GM23338 (cell line): ENCODE data around the gene C2CD4D. TPM values are rescaled to one million over a fixed set of nuclear protein-coding genes. Genes with fewer than 3 reads are reported as not detected.

ENCODE experiments used
- ATAC-seq: fragments of 200-7000 bp; cut with Tn5 transposase; 3 replicates; pipeline ENCODE4 v1.9.1; 2020
- DNase-seq: peaks from one replicate; pipeline ENCODE4 v3.0.0-alpha.2; 2015; ENCODE audit warnings: low spot score
- H2AFZ ChIP-seq: fragments of 200-600 bp; sonication (generic); 2 replicates; pipeline ENCODE4 v1.8.0; 2016; ENCODE audit warnings: antibody characterized with exemption, mild to moderate bottlenecking, moderate library complexity
- H3F3A ChIP-seq: fragments of 200-600 bp; sonication (generic); replicated peaks from 2 replicates; pipeline ENCODE4 v1.8.0; 2017; ENCODE audit warnings: antibody characterized with exemption, mixed run types, low read depth
- H3K27ac ChIP-seq: fragments of 200-600 bp; sonication (generic); 2 replicates; pipeline ENCODE4 v1.6.1; 2016; ENCODE audit warnings: low read depth
- H3K27me3 ChIP-seq: fragments of 200-600 bp; sonication (generic); 2 replicates; pipeline ENCODE4 v1.8.0; 2016; ENCODE audit warnings: mild to moderate bottlenecking, mixed run types, moderate library complexity; ENCODE audit not compliant: insufficient read depth
- H3K36me3 ChIP-seq: fragments of 200-600 bp; sonication (generic); 2 replicates; pipeline ENCODE4 v1.8.0; 2016; ENCODE audit warnings: mild to moderate bottlenecking; ENCODE audit not compliant: insufficient read depth
- H3K4me1 ChIP-seq: fragments of 200-600 bp; sonication (generic); 2 replicates; pipeline ENCODE4 v1.8.0; 2016; ENCODE audit warnings: mild to moderate bottlenecking, moderate library complexity; ENCODE audit not compliant: insufficient read depth
- H3K4me2 ChIP-seq: fragments of 200-600 bp; sonication (generic); 2 replicates; pipeline ENCODE4 v1.7.1; 2017; ENCODE audit warnings: mixed run types
- H3K4me3 ChIP-seq: fragments of 200-600 bp; sonication (generic); 2 replicates; pipeline ENCODE4 v1.6.1; 2016; ENCODE audit warnings: mixed run types
- H3K79me2 ChIP-seq: fragments of 200-600 bp; sonication (generic); replicated peaks from 2 replicates; pipeline ENCODE4 v1.8.0; 2017; ENCODE audit warnings: mild to moderate bottlenecking; ENCODE audit not compliant: insufficient read depth
- H3K9me2 ChIP-seq: fragments of 200-600 bp; sonication (generic); 2 replicates; pipeline ENCODE4 v1.8.0; 2017; ENCODE audit not compliant: insufficient read depth
- H4K20me1 ChIP-seq: fragments of 200-600 bp; sonication (generic); replicated peaks from 2 replicates; pipeline ENCODE4 v1.8.0; 2017; ENCODE audit warnings: mild to moderate bottlenecking; ENCODE audit not compliant: insufficient read depth
- H3K27ac Mint-ChIP-seq: 2 replicates; pipeline ENCODE4 v1.8.0; 2020; ENCODE audit warnings: inconsistent platforms, mild to moderate bottlenecking, moderate library complexity, mixed read lengths
- H3K27me3 Mint-ChIP-seq: 3 replicates; pipeline ENCODE4 v1.8.0; 2022; ENCODE audit warnings: low read depth, mild to moderate bottlenecking, moderate library complexity, mixed read lengths, inconsistent platforms; ENCODE audit not compliant: insufficient read depth, poor library complexity
- H3K36me3 Mint-ChIP-seq: 3 replicates; pipeline ENCODE4 v1.8.0; 2021; ENCODE audit warnings: low read depth, mild to moderate bottlenecking, inconsistent platforms, moderate library complexity, mixed read lengths
- H3K4me1 Mint-ChIP-seq: 3 replicates; pipeline ENCODE4 v1.8.0; 2020; ENCODE audit warnings: mild to moderate bottlenecking, inconsistent platforms, mixed read lengths
- H3K4me3 Mint-ChIP-seq: 3 replicates; pipeline ENCODE4 v1.8.0; 2021; ENCODE audit warnings: moderate library complexity, mild to moderate bottlenecking, inconsistent platforms, mixed read lengths
- H3K9me3 Mint-ChIP-seq: 3 replicates; pipeline ENCODE4 v1.8.0; 2020; ENCODE audit warnings: moderate library complexity, mild to moderate bottlenecking, inconsistent platforms, mixed read lengths
- CREB1 ChIP-seq: fragments of 250-450 bp; sonication (Bioruptor Pico); IDR thresholded peaks from 2 replicates; pipeline ENCODE4 v1.5.0; 2020; ENCODE audit warnings: low read depth, mild to moderate bottlenecking, moderate library complexity
- EZH2 ChIP-seq: fragments of 200-600 bp; sonication (generic); IDR thresholded peaks from one replicate; pipeline ENCODE4 v1.8.0; 2017; ENCODE audit warnings: antibody characterized with exemption, mild to moderate bottlenecking, low read depth; ENCODE audit not compliant: unreplicated experiment
- EZH2phosphoT487 ChIP-seq: fragments of 200-600 bp; sonication (generic); IDR thresholded peaks from one replicate; pipeline ENCODE4 v1.8.1; 2018; ENCODE audit warnings: antibody characterized with exemption; ENCODE audit not compliant: unreplicated experiment
- JUNB ChIP-seq: IDR thresholded peaks from one replicate; pipeline ENCODE4 v1.6.1; 2016; ENCODE audit warnings: antibody characterized with exemption; ENCODE audit not compliant: unreplicated experiment
- NANOG ChIP-seq: IDR thresholded peaks from 2 replicates; pipeline ENCODE4 v1.6.1; 2016; ENCODE audit warnings: antibody characterized with exemption, borderline replicate concordance
- POLR2AphosphoS5 ChIP-seq: IDR thresholded peaks from 2 replicates; pipeline ENCODE4 v1.6.1; 2016; ENCODE audit warnings: antibody characterized with exemption, low read depth
- REST ChIP-seq: IDR thresholded peaks from one replicate; pipeline ENCODE4 v1.6.1; 2018; ENCODE audit warnings: antibody characterized with exemption; ENCODE audit not compliant: unreplicated experiment
- STAT1 ChIP-seq: IDR thresholded peaks from one replicate; pipeline ENCODE4 v1.6.1; 2016; ENCODE audit warnings: antibody characterized with exemption; ENCODE audit not compliant: unreplicated experiment
- ZNF114 ChIP-seq: fragments of 250-450 bp; sonication (Bioruptor Pico); IDR thresholded peaks from 2 replicates; pipeline ENCODE4 v1.5.0; 2020; ENCODE audit warnings: mild to moderate bottlenecking, moderate library complexity
- polyA plus RNA-seq: library from polyadenylated mRNA; unstranded; fragments of >200 nt; fragmentation: Nextera tagmentation; extraction: Ambion mirVana; gene quantifications from 2 replicates; pipeline ENCODE4 v1.2.1, GENCODE V29; 2016
- total RNA-seq: library from RNA; depleted of rRNA; stranded (reverse); fragments of >200 nt; shearing (Covaris generic); gene quantifications from 2 replicates; pipeline ENCODE4 v1.2.3, GENCODE V29; 2014
- TF ChIP-seq, protein P1 (sequence below): IDR thresholded peaks from 2 replicates; pipeline ENCODE4 v1.6.1; 2016; ENCODE audit warnings: antibody characterized with exemption
- TF ChIP-seq, protein P2 (sequence below), 2 experiments: fragments of 200-600 bp in 1 of 2; sonication (generic) in 1 of 2; conservative IDR thresholded peaks; 2 replicates each; pipeline versions ENCODE4 v1.5.1 to v1.6.1; 2016 to 2017; ENCODE audit warnings: antibody characterized with exemption in 2 of 2, low read depth in 2 of 2, mild to moderate bottlenecking in 2 of 2, moderate library complexity in 1 of 2
- TF ChIP-seq, protein P3 (sequence below): fragments of 250-450 bp; sonication (Bioruptor Pico); IDR thresholded peaks from 2 replicates; pipeline ENCODE4 v1.5.0; 2020; ENCODE audit warnings: mild to moderate bottlenecking, moderate library complexity

Gene C2CD4D
- total and polyA plus RNA-seq, 2 experiments from 2014 or later, result 0.35 to 0.82 TPM

GRCh38 chr1:151881479-151881878 lies 41.9 kb upstream of the C2CD4D start (continued):
- TF ChIP-seq, protein P1, sequence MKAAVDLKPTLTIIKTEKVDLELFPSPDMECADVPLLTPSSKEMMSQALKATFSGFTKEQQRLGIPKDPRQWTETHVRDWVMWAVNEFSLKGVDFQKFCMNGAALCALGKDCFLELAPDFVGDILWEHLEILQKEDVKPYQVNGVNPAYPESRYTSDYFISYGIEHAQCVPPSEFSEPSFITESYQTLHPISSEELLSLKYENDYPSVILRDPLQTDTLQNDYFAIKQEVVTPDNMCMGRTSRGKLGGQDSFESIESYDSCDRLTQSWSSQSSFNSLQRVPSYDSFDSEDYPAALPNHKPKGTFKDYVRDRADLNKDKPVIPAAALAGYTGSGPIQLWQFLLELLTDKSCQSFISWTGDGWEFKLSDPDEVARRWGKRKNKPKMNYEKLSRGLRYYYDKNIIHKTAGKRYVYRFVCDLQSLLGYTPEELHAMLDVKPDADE, result no peak

- Histone ChIP-seq H3K4me1 (no peaks in the 10 kb centered on the region), H2AFZ (no peak overlapping the region), H3K79me2 (no peaks in the 10 kb centered on the region), H4K20me1 (0 out of 2 replicates have a peak, but pooled peaks cover 4% of the 10 kb centered on the region), H3K27me3 (no peaks in the 10 kb centered on the region), H3K36me3 (no peaks in the 10 kb centered on the region), H3K9me2 (no peaks in the 10 kb centered on the region), H3F3A (no peaks in the 10 kb centered on the region), H3K4me3 (no peak overlapping the region), H3K4me2 (no peak overlapping the region), H3K27ac (no peak overlapping the region)
- Mint-ChIP-seq H3K27ac (no peak overlapping the region), H3K4me3 (no peak overlapping the region), H3K27me3 (no peaks in the 10 kb centered on the region), H3K4me1 (peaks cover 15% of the 10 kb centered on the region), H3K9me3 (no peaks in the 10 kb centered on the region), H3K36me3 (peaks cover 5% of the 10 kb centered on the region; the same call in 1 of the 3 replicates)
- no peak for DNase-seq
- ATAC-seq, result no peak
- TF ChIP-seq STAT1 (no peak), NANOG (no peak), EZH2phosphoT487 (no peak), CREB1 (no peak), JUNB (no peak), EZH2 (no peak), ZNF114 (no peak), POLR2AphosphoS5 (no peak), REST (no peak)
- TF ChIP-seq, protein P2, sequence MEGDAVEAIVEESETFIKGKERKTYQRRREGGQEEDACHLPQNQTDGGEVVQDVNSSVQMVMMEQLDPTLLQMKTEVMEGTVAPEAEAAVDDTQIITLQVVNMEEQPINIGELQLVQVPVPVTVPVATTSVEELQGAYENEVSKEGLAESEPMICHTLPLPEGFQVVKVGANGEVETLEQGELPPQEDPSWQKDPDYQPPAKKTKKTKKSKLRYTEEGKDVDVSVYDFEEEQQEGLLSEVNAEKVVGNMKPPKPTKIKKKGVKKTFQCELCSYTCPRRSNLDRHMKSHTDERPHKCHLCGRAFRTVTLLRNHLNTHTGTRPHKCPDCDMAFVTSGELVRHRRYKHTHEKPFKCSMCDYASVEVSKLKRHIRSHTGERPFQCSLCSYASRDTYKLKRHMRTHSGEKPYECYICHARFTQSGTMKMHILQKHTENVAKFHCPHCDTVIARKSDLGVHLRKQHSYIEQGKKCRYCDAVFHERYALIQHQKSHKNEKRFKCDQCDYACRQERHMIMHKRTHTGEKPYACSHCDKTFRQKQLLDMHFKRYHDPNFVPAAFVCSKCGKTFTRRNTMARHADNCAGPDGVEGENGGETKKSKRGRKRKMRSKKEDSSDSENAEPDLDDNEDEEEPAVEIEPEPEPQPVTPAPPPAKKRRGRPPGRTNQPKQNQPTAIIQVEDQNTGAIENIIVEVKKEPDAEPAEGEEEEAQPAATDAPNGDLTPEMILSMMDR (conservative IDR thresholded peaks at IDR 0.05; ENCODE audit: low read depth in 2 of 2), result no peak
- TF ChIP-seq, protein P3, sequence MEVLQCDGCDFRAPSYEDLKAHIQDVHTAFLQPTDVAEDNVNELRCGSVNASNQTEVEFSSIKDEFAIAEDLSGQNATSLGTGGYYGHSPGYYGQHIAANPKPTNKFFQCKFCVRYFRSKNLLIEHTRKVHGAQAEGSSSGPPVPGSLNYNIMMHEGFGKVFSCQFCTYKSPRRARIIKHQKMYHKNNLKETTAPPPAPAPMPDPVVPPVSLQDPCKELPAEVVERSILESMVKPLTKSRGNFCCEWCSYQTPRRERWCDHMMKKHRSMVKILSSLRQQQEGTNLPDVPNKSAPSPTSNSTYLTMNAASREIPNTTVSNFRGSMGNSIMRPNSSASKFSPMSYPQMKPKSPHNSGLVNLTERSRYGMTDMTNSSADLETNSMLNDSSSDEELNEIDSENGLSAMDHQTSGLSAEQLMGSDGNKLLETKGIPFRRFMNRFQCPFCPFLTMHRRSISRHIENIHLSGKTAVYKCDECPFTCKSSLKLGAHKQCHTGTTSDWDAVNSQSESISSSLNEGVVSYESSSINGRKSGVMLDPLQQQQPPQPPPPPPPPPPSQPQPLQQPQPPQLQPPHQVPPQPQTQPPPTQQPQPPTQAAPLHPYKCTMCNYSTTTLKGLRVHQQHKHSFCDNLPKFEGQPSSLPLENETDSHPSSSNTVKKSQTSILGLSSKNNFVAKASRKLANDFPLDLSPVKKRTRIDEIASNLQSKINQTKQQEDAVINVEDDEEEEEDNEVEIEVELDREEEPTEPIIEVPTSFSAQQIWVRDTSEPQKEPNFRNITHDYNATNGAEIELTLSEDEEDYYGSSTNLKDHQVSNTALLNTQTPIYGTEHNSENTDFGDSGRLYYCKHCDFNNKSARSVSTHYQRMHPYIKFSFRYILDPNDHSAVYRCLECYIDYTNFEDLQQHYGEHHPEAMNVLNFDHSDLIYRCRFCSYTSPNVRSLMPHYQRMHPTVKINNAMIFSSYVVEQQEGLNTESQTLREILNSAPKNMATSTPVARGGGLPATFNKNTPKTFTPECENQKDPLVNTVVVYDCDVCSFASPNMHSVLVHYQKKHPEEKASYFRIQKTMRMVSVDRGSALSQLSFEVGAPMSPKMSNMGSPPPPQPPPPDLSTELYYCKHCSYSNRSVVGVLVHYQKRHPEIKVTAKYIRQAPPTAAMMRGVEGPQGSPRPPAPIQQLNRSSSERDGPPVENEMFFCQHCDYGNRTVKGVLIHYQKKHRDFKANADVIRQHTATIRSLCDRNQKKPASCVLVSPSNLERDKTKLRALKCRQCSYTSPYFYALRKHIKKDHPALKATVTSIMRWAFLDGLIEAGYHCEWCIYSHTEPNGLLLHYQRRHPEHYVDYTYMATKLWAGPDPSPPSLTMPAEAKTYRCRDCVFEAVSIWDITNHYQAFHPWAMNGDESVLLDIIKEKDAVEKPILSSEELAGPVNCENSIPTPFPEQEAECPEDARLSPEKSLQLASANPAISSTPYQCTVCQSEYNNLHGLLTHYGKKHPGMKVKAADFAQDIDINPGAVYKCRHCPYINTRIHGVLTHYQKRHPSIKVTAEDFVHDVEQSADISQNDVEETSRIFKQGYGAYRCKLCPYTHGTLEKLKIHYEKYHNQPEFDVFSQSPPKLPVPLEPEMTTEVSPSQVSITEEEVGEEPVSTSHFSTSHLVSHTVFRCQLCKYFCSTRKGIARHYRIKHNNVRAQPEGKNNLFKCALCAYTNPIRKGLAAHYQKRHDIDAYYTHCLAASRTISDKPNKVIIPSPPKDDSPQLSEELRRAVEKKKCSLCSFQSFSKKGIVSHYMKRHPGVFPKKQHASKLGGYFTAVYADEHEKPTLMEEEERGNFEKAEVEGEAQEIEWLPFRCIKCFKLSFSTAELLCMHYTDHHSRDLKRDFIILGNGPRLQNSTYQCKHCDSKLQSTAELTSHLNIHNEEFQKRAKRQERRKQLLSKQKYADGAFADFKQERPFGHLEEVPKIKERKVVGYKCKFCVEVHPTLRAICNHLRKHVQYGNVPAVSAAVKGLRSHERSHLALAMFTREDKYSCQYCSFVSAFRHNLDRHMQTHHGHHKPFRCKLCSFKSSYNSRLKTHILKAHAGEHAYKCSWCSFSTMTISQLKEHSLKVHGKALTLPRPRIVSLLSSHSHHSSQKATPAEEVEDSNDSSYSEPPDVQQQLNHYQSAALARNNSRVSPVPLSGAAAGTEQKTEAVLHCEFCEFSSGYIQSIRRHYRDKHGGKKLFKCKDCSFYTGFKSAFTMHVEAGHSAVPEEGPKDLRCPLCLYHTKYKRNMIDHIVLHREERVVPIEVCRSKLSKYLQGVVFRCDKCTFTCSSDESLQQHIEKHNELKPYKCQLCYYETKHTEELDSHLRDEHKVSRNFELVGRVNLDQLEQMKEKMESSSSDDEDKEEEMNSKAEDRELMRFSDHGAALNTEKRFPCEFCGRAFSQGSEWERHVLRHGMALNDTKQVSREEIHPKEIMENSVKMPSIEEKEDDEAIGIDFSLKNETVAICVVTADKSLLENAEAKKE (CRISPR knock-in tag), result no peak
These were observed 35.9 kb upstream of the C2CD4D start for GRCh38 chr1:151875419-151876097.
